ENCODE data around the gene WDR7.
A peak's percentile ranks its signal among the peaks of the same experiment; 100 is the strongest.

Gene WDR7

DNA sequence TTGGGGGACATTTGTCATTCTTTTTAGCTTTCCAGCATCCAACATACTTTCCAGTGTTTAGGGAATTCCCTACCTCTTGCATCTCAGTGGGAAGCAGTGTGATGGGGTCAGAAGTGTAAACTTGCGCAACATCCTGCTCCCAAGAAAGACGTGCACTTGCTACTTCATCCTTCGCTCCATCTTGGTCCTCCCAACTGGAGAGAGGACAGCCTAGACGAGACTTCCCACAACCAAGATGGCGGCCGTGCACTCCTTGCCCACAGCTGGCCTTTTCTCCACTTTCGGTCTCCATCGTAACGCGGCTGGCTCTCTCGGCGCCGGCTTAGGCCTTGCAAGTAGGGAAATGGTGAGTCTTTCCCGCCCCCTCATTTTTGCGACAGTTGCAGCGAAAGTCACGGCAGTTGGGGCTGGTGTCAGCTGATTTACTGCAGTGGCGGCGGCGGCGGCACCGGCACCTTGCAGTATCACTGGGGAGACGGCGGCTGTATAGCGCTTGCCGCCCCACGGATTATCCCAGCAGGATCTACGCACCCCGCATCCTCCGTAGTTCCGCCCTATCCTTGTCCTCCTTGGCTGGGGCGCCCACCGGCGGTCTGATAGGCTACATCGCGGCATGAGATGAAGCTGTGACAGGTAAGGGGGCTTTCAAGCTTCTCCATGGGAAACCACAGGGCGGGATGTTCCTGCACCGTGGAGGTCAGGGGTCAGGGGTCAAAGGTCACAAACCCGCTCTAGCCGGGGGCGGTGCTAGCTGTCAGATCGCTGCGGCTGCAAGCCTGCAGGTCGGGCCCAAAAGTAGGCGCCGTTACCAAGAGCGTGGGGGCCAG lies at the start of gene WDR7:
Gene WDR7 (plus strand): TSS at position 416 of the 827 bp plus-strand sequence. CDS start 21,157 bp downstream, outside the sequence.
- peak within 1 kb of the TSS; percentile 74 for H3K4me3 ChIP-seq (ENCODE audit: low read depth, low read length)
- TF ChIP-seq, protein P1, sequence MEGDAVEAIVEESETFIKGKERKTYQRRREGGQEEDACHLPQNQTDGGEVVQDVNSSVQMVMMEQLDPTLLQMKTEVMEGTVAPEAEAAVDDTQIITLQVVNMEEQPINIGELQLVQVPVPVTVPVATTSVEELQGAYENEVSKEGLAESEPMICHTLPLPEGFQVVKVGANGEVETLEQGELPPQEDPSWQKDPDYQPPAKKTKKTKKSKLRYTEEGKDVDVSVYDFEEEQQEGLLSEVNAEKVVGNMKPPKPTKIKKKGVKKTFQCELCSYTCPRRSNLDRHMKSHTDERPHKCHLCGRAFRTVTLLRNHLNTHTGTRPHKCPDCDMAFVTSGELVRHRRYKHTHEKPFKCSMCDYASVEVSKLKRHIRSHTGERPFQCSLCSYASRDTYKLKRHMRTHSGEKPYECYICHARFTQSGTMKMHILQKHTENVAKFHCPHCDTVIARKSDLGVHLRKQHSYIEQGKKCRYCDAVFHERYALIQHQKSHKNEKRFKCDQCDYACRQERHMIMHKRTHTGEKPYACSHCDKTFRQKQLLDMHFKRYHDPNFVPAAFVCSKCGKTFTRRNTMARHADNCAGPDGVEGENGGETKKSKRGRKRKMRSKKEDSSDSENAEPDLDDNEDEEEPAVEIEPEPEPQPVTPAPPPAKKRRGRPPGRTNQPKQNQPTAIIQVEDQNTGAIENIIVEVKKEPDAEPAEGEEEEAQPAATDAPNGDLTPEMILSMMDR (IDR thresholded peaks at IDR 0.05; ENCODE audit: borderline replicate concordance, insufficient read depth, low read depth, low read length) = no peak

DNA sequence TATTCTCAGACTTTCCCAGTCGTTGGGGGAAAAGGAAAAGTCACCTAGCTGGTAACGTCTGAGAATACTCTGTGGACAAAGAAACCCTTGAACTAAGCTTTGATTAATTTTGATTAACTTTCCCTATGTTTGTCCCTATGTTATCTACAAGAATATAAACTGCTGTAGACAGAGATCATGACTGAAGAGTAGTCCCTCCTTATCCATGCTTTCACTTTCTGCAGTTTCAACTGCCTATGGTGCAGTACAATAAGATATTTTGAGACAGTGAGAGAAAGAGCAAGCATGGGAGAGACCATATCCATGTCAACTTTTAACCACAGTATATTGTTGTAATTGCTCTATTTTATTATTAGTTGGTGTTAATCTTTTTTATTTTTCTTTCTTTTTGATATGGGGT lies 44.5 kb upstream of the WDR7 start:
- H3K4me3 ChIP-seq (ENCODE audit: low read depth, low read length) = no peak overlapping the region
- TF ChIP-seq, protein P1 (IDR thresholded peaks at IDR 0.05; ENCODE audit: borderline replicate concordance, insufficient read depth, low read depth, low read length) = no peak

DNA sequence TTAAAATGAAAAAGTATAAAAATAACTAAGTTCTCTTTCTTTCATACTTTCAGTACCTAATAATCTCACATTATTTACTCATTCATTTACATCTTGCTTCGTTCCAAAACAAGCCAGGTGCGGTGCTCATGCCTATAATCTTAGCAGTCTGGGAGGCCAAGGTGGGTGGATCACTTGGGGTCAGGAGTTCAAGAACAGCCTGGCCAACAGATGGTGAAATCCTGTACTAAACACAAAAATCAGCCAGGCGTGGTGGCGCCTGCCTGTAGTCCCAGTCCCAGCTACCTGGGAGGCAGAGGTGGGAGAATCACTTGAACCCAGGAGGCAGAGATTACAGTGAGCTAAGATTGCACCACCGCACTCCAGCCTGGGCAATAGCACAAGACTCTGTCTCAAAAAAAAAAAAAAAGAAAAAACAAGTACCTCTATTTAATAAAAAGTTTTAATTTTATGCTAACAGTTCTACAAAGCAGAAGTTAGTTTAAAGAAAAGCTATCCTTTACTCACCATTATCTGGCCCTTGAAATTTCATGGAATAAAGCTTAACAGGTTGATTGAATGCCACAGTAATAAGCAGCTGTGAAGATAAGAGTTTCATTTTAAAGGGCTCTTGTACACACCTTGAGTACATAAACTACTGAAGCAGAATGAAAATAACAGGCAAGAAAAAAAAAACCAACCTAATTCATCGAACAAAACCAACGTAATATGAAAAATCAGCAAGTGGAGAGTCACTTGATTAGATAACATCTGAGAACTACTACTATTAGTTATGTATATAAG lies 35.2 kb upstream of the WDR7 start:
- H3K4me3 ChIP-seq (ENCODE audit: low read depth, low read length) = no peak overlapping the region
- TF ChIP-seq, protein P1 (IDR thresholded peaks at IDR 0.05; ENCODE audit: borderline replicate concordance, insufficient read depth, low read depth, low read length) = no peak

DNA sequence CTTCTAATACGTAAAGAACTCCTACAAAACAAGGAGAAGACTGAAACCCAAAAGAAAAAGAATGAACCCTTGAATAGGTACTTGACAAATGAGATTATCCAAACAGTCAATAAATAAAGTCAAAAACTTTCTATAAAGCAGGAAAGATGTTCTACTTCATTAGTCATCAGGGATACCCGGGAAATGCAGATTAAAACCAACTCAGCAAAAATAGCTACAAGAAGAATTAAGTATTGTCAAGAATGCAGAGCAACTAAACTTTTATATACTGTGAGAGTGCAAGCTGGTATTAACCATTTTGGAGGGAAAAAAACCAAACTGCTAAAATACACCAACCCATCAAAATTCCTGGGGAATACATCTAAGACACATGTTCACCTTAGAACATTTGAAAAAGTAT lies 23.2 kb upstream of the WDR7 start:
- H3K4me3 ChIP-seq (ENCODE audit: low read depth, low read length) = no peak overlapping the region
- TF ChIP-seq, protein P1 (IDR thresholded peaks at IDR 0.05; ENCODE audit: borderline replicate concordance, insufficient read depth, low read depth, low read length) = no peak

DNA sequence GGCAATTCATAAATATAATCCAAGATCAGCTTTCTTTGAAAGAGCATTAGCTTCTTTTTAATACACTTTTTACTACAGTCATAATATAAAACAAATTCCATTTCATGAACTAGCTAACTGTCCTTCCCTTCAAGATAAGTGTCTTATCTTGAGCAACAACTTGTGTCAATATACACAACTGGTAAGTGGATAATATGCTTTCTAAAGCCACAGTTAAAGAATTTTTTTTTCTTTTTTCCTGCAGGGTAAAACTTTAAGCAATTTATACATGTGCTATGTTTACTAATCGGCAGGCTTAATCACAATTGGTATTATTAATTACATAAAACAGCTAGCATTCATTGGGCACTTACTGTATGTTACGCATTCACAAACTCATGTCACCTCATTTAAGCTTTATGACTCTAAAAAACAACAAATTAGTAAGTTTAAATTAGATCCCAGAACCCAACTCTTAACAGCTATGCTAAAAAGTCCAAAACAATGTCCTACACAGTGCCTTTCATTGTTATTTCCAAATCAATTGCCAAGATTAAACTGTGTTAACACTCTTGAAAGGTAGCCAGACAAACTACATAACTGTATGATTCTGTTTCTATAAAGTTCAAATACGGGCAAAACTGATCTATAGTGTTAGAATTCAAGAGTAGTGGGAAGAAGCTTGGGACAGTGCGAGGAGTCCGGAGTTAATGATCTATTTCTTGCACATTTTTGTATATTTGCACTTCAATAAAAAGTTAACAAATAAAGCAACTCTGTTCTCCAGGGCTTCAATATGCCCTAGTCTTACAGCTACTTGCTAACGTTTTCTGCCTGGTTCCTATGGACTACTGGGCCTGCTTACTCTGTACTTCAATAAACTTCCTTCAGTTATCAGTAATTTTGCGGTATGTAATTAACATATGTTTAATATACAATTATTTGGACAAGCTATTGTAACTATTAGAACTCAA lies 18.8 kb upstream of the WDR7 start:
- TF ChIP-seq, protein P1 (IDR thresholded peaks at IDR 0.05; ENCODE audit: borderline replicate concordance, insufficient read depth, low read depth, low read length) = no peak
- H3K4me3 ChIP-seq (ENCODE audit: low read depth, low read length) = no peak overlapping the region

DNA sequence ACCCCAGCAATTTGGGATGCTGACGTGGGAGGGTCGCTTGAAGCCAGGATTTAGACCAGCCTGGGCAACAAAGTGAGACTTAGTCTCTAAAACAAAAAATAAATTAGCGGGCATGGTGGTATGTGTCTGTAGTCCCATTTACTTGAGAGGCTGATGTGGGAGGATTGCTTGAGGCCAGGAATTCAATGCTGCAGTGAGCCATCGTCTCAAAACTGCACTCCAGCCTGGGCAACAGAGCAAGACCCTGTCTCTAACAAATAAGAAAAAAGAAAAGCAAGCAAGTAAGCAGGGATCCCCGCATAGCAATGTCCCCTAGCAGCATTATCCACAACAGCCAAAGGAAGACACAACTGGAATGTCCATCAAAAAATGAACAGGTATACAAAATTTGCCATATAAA lies 16.2 kb upstream of the WDR7 start:
- TF ChIP-seq, protein P1 (IDR thresholded peaks at IDR 0.05; ENCODE audit: borderline replicate concordance, insufficient read depth, low read depth, low read length) = no peak
- H3K4me3 ChIP-seq (ENCODE audit: low read depth, low read length) = no peak overlapping the region

Measured in GM12875 (cell line).